GM23338 (cell line): Measurements from ENCODE around the gene SIL1. TPM values are rescaled to one million over a fixed set of nuclear protein-coding genes. Genes with fewer than 3 reads are reported as not detected.

Experiments
- ATAC-seq: fragments of 200-7000 bp; cut with Tn5 transposase; 3 replicates; pipeline ENCODE4 v1.9.1; 2020
- DNase-seq: peaks from one replicate; pipeline ENCODE4 v3.0.0-alpha.2; 2015; ENCODE audit warnings: low spot score
- H2AFZ ChIP-seq: fragments of 200-600 bp; sonication (generic); 2 replicates; pipeline ENCODE4 v1.8.0; 2016; ENCODE audit warnings: antibody characterized with exemption, mild to moderate bottlenecking, moderate library complexity
- H3F3A ChIP-seq: fragments of 200-600 bp; sonication (generic); replicated peaks from 2 replicates; pipeline ENCODE4 v1.8.0; 2017; ENCODE audit warnings: antibody characterized with exemption, mixed run types, low read depth
- H3K27ac ChIP-seq: fragments of 200-600 bp; sonication (generic); 2 replicates; pipeline ENCODE4 v1.6.1; 2016; ENCODE audit warnings: low read depth
- H3K27me3 ChIP-seq: fragments of 200-600 bp; sonication (generic); 2 replicates; pipeline ENCODE4 v1.8.0; 2016; ENCODE audit warnings: mild to moderate bottlenecking, mixed run types, moderate library complexity; ENCODE audit not compliant: insufficient read depth
- H3K36me3 ChIP-seq: fragments of 200-600 bp; sonication (generic); 2 replicates; pipeline ENCODE4 v1.8.0; 2016; ENCODE audit warnings: mild to moderate bottlenecking; ENCODE audit not compliant: insufficient read depth
- H3K4me1 ChIP-seq: fragments of 200-600 bp; sonication (generic); 2 replicates; pipeline ENCODE4 v1.8.0; 2016; ENCODE audit warnings: mild to moderate bottlenecking, moderate library complexity; ENCODE audit not compliant: insufficient read depth
- H3K4me2 ChIP-seq: fragments of 200-600 bp; sonication (generic); 2 replicates; pipeline ENCODE4 v1.7.1; 2017; ENCODE audit warnings: mixed run types
- H3K4me3 ChIP-seq: fragments of 200-600 bp; sonication (generic); 2 replicates; pipeline ENCODE4 v1.6.1; 2016; ENCODE audit warnings: mixed run types
- H3K79me2 ChIP-seq: fragments of 200-600 bp; sonication (generic); replicated peaks from 2 replicates; pipeline ENCODE4 v1.8.0; 2017; ENCODE audit warnings: mild to moderate bottlenecking; ENCODE audit not compliant: insufficient read depth
- H3K9me2 ChIP-seq: fragments of 200-600 bp; sonication (generic); 2 replicates; pipeline ENCODE4 v1.8.0; 2017; ENCODE audit not compliant: insufficient read depth
- H4K20me1 ChIP-seq: fragments of 200-600 bp; sonication (generic); replicated peaks from 2 replicates; pipeline ENCODE4 v1.8.0; 2017; ENCODE audit warnings: mild to moderate bottlenecking; ENCODE audit not compliant: insufficient read depth
- H3K27ac Mint-ChIP-seq: 2 replicates; pipeline ENCODE4 v1.8.0; 2020; ENCODE audit warnings: inconsistent platforms, mild to moderate bottlenecking, moderate library complexity, mixed read lengths
- H3K27me3 Mint-ChIP-seq: 3 replicates; pipeline ENCODE4 v1.8.0; 2022; ENCODE audit warnings: low read depth, mild to moderate bottlenecking, moderate library complexity, mixed read lengths, inconsistent platforms; ENCODE audit not compliant: insufficient read depth, poor library complexity
- H3K36me3 Mint-ChIP-seq: 3 replicates; pipeline ENCODE4 v1.8.0; 2021; ENCODE audit warnings: low read depth, mild to moderate bottlenecking, inconsistent platforms, moderate library complexity, mixed read lengths
- H3K4me1 Mint-ChIP-seq: 3 replicates; pipeline ENCODE4 v1.8.0; 2020; ENCODE audit warnings: mild to moderate bottlenecking, inconsistent platforms, mixed read lengths
- H3K4me3 Mint-ChIP-seq: 3 replicates; pipeline ENCODE4 v1.8.0; 2021; ENCODE audit warnings: moderate library complexity, mild to moderate bottlenecking, inconsistent platforms, mixed read lengths
- H3K9me3 Mint-ChIP-seq: 3 replicates; pipeline ENCODE4 v1.8.0; 2020; ENCODE audit warnings: moderate library complexity, mild to moderate bottlenecking, inconsistent platforms, mixed read lengths
- CREB1 ChIP-seq: fragments of 250-450 bp; sonication (Bioruptor Pico); IDR thresholded peaks from 2 replicates; pipeline ENCODE4 v1.5.0; 2020; ENCODE audit warnings: low read depth, mild to moderate bottlenecking, moderate library complexity
- CTCF ChIP-seq, 2 experiments: fragments of 200-600 bp in 1 of 2; sonication (generic) in 1 of 2; conservative IDR thresholded peaks; 2 replicates each; pipeline versions ENCODE4 v1.5.1 to v1.6.1; 2016 to 2017; ENCODE audit warnings: antibody characterized with exemption in 2 of 2, low read depth in 2 of 2, mild to moderate bottlenecking in 2 of 2, moderate library complexity in 1 of 2
- ETS1 ChIP-seq: IDR thresholded peaks from 2 replicates; pipeline ENCODE4 v1.6.1; 2016; ENCODE audit warnings: antibody characterized with exemption
- EZH2 ChIP-seq: fragments of 200-600 bp; sonication (generic); IDR thresholded peaks from one replicate; pipeline ENCODE4 v1.8.0; 2017; ENCODE audit warnings: antibody characterized with exemption, mild to moderate bottlenecking, low read depth; ENCODE audit not compliant: unreplicated experiment
- EZH2phosphoT487 ChIP-seq: fragments of 200-600 bp; sonication (generic); IDR thresholded peaks from one replicate; pipeline ENCODE4 v1.8.1; 2018; ENCODE audit warnings: antibody characterized with exemption; ENCODE audit not compliant: unreplicated experiment
- JUNB ChIP-seq: IDR thresholded peaks from one replicate; pipeline ENCODE4 v1.6.1; 2016; ENCODE audit warnings: antibody characterized with exemption; ENCODE audit not compliant: unreplicated experiment
- NANOG ChIP-seq: IDR thresholded peaks from 2 replicates; pipeline ENCODE4 v1.6.1; 2016; ENCODE audit warnings: antibody characterized with exemption, borderline replicate concordance
- POLR2AphosphoS5 ChIP-seq: IDR thresholded peaks from 2 replicates; pipeline ENCODE4 v1.6.1; 2016; ENCODE audit warnings: antibody characterized with exemption, low read depth
- REST ChIP-seq: IDR thresholded peaks from one replicate; pipeline ENCODE4 v1.6.1; 2018; ENCODE audit warnings: antibody characterized with exemption; ENCODE audit not compliant: unreplicated experiment
- STAT1 ChIP-seq: IDR thresholded peaks from one replicate; pipeline ENCODE4 v1.6.1; 2016; ENCODE audit warnings: antibody characterized with exemption; ENCODE audit not compliant: unreplicated experiment
- ZNF114 ChIP-seq: fragments of 250-450 bp; sonication (Bioruptor Pico); IDR thresholded peaks from 2 replicates; pipeline ENCODE4 v1.5.0; 2020; ENCODE audit warnings: mild to moderate bottlenecking, moderate library complexity
- ZNF331 ChIP-seq: fragments of 250-450 bp; sonication (Bioruptor Pico); IDR thresholded peaks from 2 replicates; pipeline ENCODE4 v1.5.0; 2020; ENCODE audit warnings: low read depth, mild to moderate bottlenecking, moderate library complexity
- ZNF462 ChIP-seq: fragments of 250-450 bp; sonication (Bioruptor Pico); IDR thresholded peaks from 2 replicates; pipeline ENCODE4 v1.5.0; 2020; ENCODE audit warnings: mild to moderate bottlenecking, moderate library complexity
- polyA plus RNA-seq: library from polyadenylated mRNA; unstranded; fragments of >200 nt; fragmentation: Nextera tagmentation; extraction: Ambion mirVana; gene quantifications from 2 replicates; pipeline ENCODE4 v1.2.1, GENCODE V29; 2016
- total RNA-seq: library from RNA; depleted of rRNA; stranded (reverse); fragments of >200 nt; shearing (Covaris generic); gene quantifications from 2 replicates; pipeline ENCODE4 v1.2.3, GENCODE V29; 2014

Gene SIL1
- total and polyA plus RNA-seq, 2 experiments from 2014 or later = 5.5 to 5.9 TPM

- Mint-ChIP-seq H3K9me3 (no peaks in the 10 kb centered on the region), H3K27me3 (peaks cover 4% of the 10 kb centered on the region), H3K27ac (no peak overlapping the region), H3K36me3 (no peaks in the 10 kb centered on the region), H3K4me3 (no peak overlapping the region), H3K4me1 (peaks cover 26% of the 10 kb centered on the region)
- ATAC-seq = no peak
- TF ChIP-seq EZH2phosphoT487 (no peak), ETS1 (no peak), ZNF462 (CRISPR knock-in tag) (no peak), REST (no peak), NANOG (no peak), CTCF (conservative IDR thresholded peaks at IDR 0.05; ENCODE audit: low read depth in 2 of 2) (no peak), CREB1 (CRISPR knock-in tag) (no peak), ZNF114 (no peak), ZNF331 (CRISPR knock-in tag) (no peak), EZH2 (no peak), JUNB (no peak), POLR2AphosphoS5 (no peak), STAT1 (no peak)
- Histone ChIP-seq H3K4me1 (no peaks in the 10 kb centered on the region; the same call in 1 of the 2 replicates), H2AFZ (no peak overlapping the region), H3K27me3 (no peaks in the 10 kb centered on the region), H3K9me2 (0 out of 2 replicates have a peak, but pooled peaks cover 3% of the 10 kb centered on the region), H3K27ac (no peak overlapping the region), H3K79me2 (no peaks in the 10 kb centered on the region), H3K36me3 (no peaks in the 10 kb centered on the region), H4K20me1 (no peaks in the 10 kb centered on the region), H3K4me2 (no peak overlapping the region), H3F3A (no peaks in the 10 kb centered on the region), H3K4me3 (no peak overlapping the region)
- no peak for DNase-seq
These were observed 228.7 kb downstream of the SIL1 start for GRCh38 chr5:138969323-138970002.
